T-helper 2 cell (primary cell): Measurements from ENCODE around the gene DNAJC25.
"Not testable (repeated sequence)": the region's sequence is repeated elsewhere in the genome, so short reads cannot be mapped to it uniquely, and the experiment has no call there.

Source experiments
- DNase-seq, 5 experiments: peaks; one replicate each; pipeline versions ENCODE4 v3.0.0 to v3.0.0-alpha.2; 2012 to 2022
- total RNA-seq, 2 donors: gene quantifications; one replicate each; lab custom pipeline; 2026; lab: John Stamatoyannopoulos, UW

Gene DNAJC25
- 5.3 to 6.3 reads per million in 2 donors for total RNA-seq

DNA sequence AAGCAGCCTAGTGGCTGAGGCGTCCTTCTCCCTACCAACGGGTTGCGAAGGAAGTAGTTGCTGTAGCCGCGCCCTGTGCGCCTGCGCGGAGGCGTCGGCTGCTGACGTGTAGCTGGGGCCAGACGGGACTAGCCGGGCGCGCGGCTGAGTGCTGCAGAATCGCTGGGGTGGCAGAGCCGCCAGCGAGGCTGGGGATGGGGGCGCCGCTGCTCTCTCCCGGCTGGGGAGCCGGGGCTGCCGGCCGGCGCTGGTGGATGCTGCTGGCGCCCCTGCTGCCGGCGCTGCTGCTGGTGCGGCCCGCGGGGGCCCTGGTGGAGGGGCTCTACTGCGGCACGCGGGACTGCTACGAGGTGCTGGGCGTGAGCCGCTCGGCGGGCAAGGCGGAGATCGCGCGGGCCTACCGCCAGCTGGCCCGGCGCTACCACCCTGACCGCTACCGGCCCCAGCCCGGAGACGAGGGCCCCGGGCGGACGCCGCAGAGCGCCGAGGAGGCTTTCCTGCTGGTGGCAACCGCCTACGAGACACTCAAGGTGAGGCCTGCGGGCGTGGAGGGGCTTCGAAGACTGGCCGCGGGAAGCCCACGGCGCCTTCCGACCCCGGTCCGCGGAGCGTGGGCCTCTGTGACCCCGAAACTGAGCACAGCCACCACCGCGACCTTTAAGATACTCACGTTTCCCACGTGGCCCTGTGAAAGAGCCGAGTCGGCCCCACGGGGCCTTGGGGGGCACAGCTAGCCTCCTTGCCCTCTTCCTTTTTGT, at the start of gene DNAJC25:
DNAJC25 (plus strand) TSS at position 121 of the 758 bp plus-strand sequence; CDS start at position 195, 74 bp downstream.
- DNase-seq = peak; percentile 92 to 99 (median 95)

DNA sequence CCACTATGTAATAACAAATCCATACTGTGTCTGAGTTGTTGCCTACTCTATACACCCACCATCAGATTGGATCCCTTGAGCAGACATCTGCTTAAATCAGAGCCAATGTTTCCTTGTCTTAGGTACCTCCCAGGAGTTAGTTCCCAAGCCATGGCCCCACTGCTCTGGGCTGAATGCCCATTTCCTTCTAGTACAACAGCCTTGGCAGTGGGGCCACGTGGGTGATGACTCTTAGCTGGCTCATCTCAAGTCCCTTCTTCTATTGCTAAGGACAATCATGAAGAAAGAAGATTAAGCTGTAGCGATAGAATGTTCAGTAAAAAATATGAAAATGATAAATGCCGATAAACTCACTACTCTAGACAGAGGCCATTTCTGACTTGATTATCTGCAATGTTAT, 48.2 kb upstream of the DNAJC25 start:
- DNase-seq = no peak

DNA sequence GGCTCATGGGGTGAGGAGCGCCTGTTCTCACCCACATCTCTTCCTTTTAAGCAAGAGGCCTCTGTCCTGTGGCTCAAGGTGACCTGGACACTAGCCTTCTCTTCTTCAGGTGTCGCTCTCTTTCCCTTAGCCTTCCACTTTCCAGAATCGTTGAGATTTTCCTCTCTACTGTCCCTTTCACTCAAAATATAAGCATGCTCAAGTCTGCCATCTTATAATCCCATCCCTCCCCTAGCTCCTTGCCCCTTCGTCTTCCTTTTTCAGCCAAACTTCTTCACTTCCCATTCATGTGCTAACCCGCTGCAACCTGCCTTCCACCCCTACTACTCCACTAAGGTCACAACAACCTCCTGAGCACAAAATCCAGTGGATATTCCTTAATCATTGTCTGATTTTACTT, 44.8 kb upstream of the DNAJC25 start:
- DNase-seq = no peak

DNA sequence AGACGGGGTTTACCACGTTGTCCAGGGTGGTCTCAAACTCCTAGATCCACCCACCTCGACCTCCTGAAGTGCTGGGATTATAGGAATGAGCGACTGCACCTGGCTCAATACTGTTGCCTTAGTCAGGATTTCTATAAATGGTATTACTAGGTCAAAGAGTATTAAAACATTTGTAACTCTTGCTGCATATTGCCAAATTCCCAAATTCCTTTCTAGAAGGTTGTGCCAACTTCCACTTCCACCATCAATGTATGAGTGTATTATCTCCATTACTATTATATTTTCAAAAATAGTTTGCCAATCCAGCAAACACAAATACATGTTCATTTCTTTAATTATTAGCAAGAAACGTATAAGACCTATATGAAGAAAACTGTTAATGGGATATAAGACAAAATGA, 42.3 kb upstream of the DNAJC25 start:
- DNase-seq = no peak

- peak; percentile 20 to 61 (median 34) for DNase-seq
Observed at GRCh38 chr9:111597852-111598732, 33.0 kb upstream of the DNAJC25 start.

- peak in 1 of 5 experiments; percentile 11 for DNase-seq
Observed at GRCh38 chr9:111598733-111599091, 32.4 kb upstream of the DNAJC25 start.

DNA sequence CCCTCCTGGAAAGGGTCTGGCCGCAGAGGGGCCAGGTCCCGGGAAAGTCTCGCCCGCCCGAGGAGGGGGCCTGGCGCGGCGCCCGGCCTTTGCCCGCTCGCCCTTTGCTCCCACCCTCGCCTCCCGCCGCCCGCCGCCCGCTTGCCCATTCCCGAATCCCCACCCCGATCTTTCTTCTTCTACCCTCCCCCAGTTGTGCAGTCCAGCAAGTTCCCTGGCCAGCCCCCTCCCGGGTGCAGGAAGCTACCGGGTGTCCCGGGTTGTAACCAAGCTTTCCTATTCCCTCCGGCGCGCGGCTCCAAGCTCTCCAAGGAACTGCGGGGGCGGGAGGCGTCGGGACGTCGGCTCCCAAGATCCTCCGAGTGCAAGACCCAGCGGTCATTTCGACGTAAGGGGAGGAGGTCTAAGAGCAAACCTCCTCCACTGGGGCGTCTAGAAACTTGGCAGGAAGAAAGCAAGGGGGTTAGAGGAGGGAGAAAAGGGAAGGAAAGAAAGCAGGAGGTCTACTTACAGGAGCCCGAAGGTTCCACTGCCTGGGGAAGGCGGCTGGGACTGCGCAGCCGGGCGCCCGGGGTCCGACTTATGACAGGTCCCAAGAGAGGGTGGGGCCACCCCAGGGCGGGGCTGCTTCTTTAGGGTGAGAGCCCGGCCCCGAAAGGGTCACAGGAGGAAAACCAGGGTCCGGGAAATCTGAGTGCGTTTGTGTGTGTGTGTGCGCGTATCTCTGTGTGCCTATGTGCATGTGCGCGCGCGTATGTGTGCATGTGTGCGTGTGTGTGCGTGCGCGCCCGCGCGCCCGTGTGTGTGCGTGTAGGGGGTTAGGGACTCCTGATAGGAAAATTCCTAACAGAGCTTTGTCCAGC, 31.8 kb upstream of the DNAJC25 start, which contains the start of gene PTGR1:
PTGR1 (minus strand) TSS at position 556 of the 863 bp plus-strand sequence. CDS start 2,225 bp downstream, outside the sequence.
- peak in 1 of 5 experiments; percentile 67 for DNase-seq

- DNase-seq = no peak
Observed at GRCh38 chr9:111599955-111600343, 31.2 kb upstream of the DNAJC25 start.

DNA sequence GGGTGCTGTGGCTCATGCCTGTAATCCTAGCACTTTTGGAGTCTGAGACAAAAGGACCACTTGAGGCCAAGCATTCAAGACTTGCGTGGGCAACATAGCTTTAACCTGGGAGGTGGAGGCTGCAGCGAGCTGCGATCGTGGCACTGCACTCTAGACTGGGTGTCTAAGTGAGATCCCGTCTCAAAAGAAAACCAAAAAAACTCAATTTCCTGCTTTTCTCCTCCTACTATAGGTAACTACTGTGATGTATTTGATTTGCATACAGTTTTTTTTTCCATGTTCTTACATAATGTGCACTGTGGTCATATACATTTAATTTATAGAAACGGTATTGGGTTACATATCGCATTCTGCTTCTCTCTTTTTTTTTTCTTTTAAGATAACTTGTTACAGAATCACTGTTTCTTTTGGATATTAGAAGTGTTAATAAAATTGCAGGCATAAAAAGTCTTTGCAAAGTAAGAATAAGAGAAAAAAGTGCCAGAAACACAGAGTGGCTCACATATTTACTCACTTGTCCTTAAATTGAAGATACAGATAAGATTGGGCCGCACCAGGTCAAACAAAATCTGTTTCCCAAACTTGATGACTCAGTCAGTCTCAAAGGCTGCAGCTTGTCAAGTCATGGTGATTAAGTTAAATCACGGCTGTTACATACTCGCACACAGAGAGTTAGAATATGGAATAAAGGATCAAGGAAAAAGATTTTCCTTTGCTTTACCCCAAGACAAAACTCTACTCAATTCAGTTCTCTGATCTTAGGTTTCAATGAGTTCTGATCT, 29.7 kb upstream of the DNAJC25 start:
- no peak for DNase-seq

GRCh38 chr9:111603041-111603440, 28.1 kb upstream of the DNAJC25 start:
- DNase-seq = no peak

- DNase-seq = no peak
Observed at GRCh38 chr9:111604054-111604615, 27.0 kb upstream of the DNAJC25 start.

DNA sequence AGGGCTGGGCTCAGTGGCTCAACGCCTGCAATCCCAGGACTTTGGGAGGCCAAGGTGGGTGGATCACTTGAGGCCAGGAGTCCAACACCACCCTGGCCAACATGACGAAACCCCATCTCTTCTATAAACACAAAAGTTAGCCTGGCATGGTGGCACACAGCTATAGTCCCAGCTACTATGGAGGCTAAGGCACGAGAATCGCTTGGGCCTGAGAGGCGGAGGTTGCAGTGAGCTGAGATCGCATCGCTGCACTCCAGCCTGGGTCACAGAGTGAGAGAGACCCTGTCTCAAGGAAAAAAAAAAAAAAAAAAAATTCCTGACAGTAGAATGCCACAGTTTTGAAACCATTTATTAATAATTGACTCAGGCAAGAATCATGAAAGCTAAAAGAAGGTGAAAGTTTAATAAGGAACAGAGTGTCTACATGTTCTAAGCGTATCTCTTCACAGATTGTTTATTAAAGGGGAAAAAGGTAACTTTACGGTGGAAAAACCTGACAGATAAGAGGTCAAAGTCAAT, 26.0 kb upstream of the DNAJC25 start:
- DNase-seq = no peak

GRCh38 chr9:111610149-111610548, 21.0 kb upstream of the DNAJC25 start:
- no peak for DNase-seq

DNA sequence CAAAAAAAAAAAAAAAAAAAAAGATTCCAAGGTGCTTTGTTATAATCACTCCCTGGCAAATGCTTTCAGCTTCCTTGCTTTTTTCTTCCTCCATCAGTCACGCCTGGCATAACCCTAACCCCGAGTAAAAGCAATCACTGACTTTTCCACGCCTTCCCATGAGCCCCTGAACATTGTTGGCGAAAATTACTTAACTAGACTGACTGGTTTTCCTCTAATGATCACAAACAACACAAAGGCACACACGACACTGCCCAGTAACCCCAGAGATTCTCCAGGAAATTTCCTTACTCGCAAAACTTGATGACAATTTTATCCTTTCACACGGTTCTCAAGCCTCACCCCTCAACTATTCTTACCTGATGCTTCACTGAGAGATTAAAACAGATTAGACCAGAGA, 20.3 kb upstream of the DNAJC25 start:
- no peak for DNase-seq

DNA sequence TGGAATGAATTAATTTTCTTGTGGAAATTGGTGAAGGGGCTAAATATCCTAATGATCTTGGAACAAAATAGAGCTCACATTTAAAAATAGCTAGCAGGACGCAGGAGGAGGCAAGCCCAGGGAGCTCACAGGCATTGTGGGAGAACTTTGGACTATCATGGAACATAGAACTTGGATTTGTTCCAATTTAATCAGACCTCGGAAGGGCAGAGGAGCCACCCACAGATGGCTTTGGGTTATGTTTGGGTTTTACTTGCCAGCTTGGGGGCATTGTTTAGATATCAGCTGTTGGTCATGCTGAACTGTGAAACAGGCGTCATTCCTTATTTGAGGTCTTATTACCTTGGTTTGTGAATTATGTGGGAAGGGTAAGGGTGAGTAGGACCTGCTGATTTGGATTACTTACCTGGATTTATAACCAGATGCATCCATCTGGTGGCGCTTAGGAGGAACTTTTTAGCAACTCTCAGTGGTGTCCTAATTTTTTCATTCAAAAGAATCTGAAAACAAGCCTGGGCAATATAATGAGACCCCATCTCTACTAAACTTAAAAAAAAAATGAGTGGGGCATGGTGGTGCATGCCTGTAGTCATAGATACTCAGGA, 17.6 kb upstream of the DNAJC25 start:
- DNase-seq = no peak

GRCh38 chr9:111615928-111616327, 15.2 kb upstream of the DNAJC25 start:
- DNase-seq = no peak

DNA sequence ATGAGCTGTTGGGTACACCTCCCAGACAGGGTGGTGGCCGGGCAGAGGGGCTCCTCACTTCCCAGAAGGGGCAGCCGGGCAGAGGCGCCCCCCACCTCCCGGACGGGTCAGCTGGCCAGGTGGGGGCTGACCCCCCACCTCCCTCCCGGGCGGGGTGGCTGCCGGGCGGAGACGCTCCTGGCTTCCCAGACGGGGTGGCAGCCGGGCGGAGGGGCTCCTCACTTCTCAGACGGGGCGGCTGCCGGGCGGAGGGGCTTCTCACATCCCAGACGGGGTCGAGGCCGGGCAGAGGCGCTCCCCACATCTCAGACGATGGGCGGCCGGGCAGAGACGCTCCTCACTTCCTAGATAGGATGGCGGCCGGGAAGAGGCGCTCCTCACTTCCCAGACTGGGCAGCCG, 13.8 kb upstream of the DNAJC25 start:
- DNase-seq = not testable (repeated sequence)

- peak in 1 of 5 experiments; percentile 38 for DNase-seq
Observed at GRCh38 chr9:111621895-111622480, 9.1 kb upstream of the DNAJC25 start.

- DNase-seq = no peak
Observed at GRCh38 chr9:111622626-111623025, 8.5 kb upstream of the DNAJC25 start.

GRCh38 chr9:111627260-111627963, 3.7 kb upstream of the DNAJC25 start:
- DNase-seq = no peak
